GM18505 (cell line): Measurements from ENCODE around the gene GPX3.

Experiments used
- ATAC-seq: cut with Tn5 transposase; IDR thresholded peaks from one replicate; pipeline ENCODE4 v1.9.1; 2021; ENCODE audit not compliant: unreplicated experiment
- POLR2A ChIP-seq: IDR thresholded peaks from 4 replicates; pipeline ENCODE4 v1.6.1; 2011; ENCODE audit warnings: borderline replicate concordance; ENCODE audit not compliant: insufficient read depth, insufficient read length; ENCODE audit errors: extremely low read depth

Gene GPX3

GRCh38 chr5:151020304-151021110 is at the start of gene GPX3:
Gene GPX3, plus strand, starts transcription at chr5:151020591. Its CDS starts 64 bp downstream, at chr5:151020655.
- TF ChIP-seq POLR2A, result no peak
- peak; percentile 79 for ATAC-seq

- ATAC-seq, result no peak
- TF ChIP-seq POLR2A, result no peak
Measured at GRCh38 chr5:150978590-150978989, 41.8 kb upstream of the GPX3 start.

GRCh38 chr5:150987746-150988145 is 32.6 kb upstream of the GPX3 start:
- no peak for TF ChIP-seq POLR2A
- no peak for ATAC-seq

- ATAC-seq, result no peak
- TF ChIP-seq POLR2A, result no peak
Measured at GRCh38 chr5:150989695-150990094, 30.7 kb upstream of the GPX3 start.

GRCh38 chr5:150992705-150993104 is 27.7 kb upstream of the GPX3 start:
- TF ChIP-seq POLR2A, result no peak

GRCh38 chr5:150993422-150993821 is 27.0 kb upstream of the GPX3 start:
- ATAC-seq, result no peak

More at GRCh38 chr5:150992705-150993104, 27.7 kb upstream of the GPX3 start:
- no peak for ATAC-seq

GRCh38 chr5:150993826-150994412 is 26.5 kb upstream of the GPX3 start:
- no peak for ATAC-seq
- no peak for TF ChIP-seq POLR2A

More at GRCh38 chr5:150993422-150993821, 27.0 kb upstream of the GPX3 start:
- TF ChIP-seq POLR2A, result no peak

- ATAC-seq, result no peak
- no peak for TF ChIP-seq POLR2A
Measured at GRCh38 chr5:150999704-151000442, 20.5 kb upstream of the GPX3 start.

GRCh38 chr5:151001436-151001835 is 19.0 kb upstream of the GPX3 start:
- TF ChIP-seq POLR2A, result no peak
- ATAC-seq, result no peak

GRCh38 chr5:151002250-151002649 is 18.1 kb upstream of the GPX3 start:
- ATAC-seq, result no peak
- TF ChIP-seq POLR2A, result no peak

GRCh38 chr5:151002681-151003502 is 17.5 kb upstream of the GPX3 start:
- no peak for ATAC-seq
- no peak for TF ChIP-seq POLR2A

- ATAC-seq, result no peak
- no peak for TF ChIP-seq POLR2A
Measured at GRCh38 chr5:151003503-151003860, 16.9 kb upstream of the GPX3 start.

GRCh38 chr5:151004499-151004898 is 15.9 kb upstream of the GPX3 start:
- TF ChIP-seq POLR2A, result no peak
- ATAC-seq, result no peak
